GM12878 (cell line): ENCODE results near the gene FAF1.

Experiments used
- BACH1 ChIP-seq: fragments of 450-650 bp; IDR thresholded peaks from 2 replicates; pipeline ENCODE4 v1.6.1; 2017; ENCODE audit warnings: mild to moderate bottlenecking, borderline replicate concordance
- CTCF ChIP-seq, 3 experiments: IDR thresholded peaks in 2 of 3; conservative IDR thresholded peaks in 1 of 3; 2 replicates each; pipeline ENCODE4 v1.5.1; 2011; ENCODE audit warnings: low read depth in 3 of 3, low read length in 3 of 3, mild to moderate bottlenecking in 3 of 3, control low read depth in 2 of 3, moderate library complexity in 2 of 3, inconsistent platforms in 1 of 3, mixed read lengths in 1 of 3; ENCODE audit not compliant: control insufficient read depth in 2 of 3, insufficient read depth in 1 of 3; ENCODE audit errors: extremely low read depth in 1 of 3
- EZH2 ChIP-seq: IDR thresholded peaks from 2 replicates; pipeline ENCODE4 v1.6.1; 2012; ENCODE audit warnings: low read depth, mild to moderate bottlenecking, control low read depth, inconsistent platforms, low read length, borderline replicate concordance; ENCODE audit not compliant: control insufficient read depth
- KLF5 ChIP-seq: fragments of 450-650 bp; IDR thresholded peaks from 2 replicates; pipeline ENCODE4 v1.6.1; 2014; ENCODE audit warnings: mild to moderate bottlenecking; ENCODE audit not compliant: partially characterized antibody
- RAD21 ChIP-seq: IDR thresholded peaks from 2 replicates; pipeline ENCODE4 v1.6.1; 2011; ENCODE audit warnings: mild to moderate bottlenecking, low read depth, low read length, moderate library complexity; ENCODE audit not compliant: insufficient read depth
- USF2 ChIP-seq: IDR thresholded peaks from 2 replicates; pipeline ENCODE4 v1.6.1; 2011; ENCODE audit warnings: low read depth, low read length, improper control_type of control experiment, borderline replicate concordance
- YY1 ChIP-seq: IDR thresholded peaks from 2 replicates; pipeline ENCODE4 v1.6.1; 2011; ENCODE audit warnings: low read depth, mild to moderate bottlenecking, low read length
- ZBED1 ChIP-seq: IDR thresholded peaks from 2 replicates; pipeline ENCODE4 v1.6.1; 2016; ENCODE audit warnings: borderline replicate concordance

GRCh38 chr1:50996083-50996482 lies 36.0 kb upstream of the FAF1 start:
- TF ChIP-seq BACH1 (no peak), RAD21 (no peak), USF2 (no peak), YY1 (no peak), EZH2 (no peak), CTCF (IDR thresholded peaks at IDR 0.05 in 2 of 3, conservative IDR thresholded peaks at IDR 0.05 in 1 of 3; ENCODE audit: control insufficient read depth in 2 of 3, extremely low read depth in 1 of 3, insufficient read depth in 1 of 3, low read depth in 3 of 3, low read length in 3 of 3) (no peak), ZBED1 (no peak), KLF5 (no peak)
